Cardiac fibroblast (primary cell): ENCODE data around the gene PRR20G.
"Not testable (repeated sequence)": the region's sequence is repeated elsewhere in the genome, so short reads cannot be mapped to it uniquely, and the experiment has no call there.

Experiments
- DNase-seq, 2 donors: peaks; one replicate each; pipeline versions ENCODE4 v3.0.0 to v3.0.0-alpha.2; 2010; ENCODE audit warnings: low read depth in 2 of 2
- H3K4me3 ChIP-seq, 2 donors: replicated peaks in 1 of 2; 1 replicate in 1 of 2; 2 replicates in 1 of 2; pipeline ENCODE4 v1.5.1; 2011; ENCODE audit warnings: low read depth in 2 of 2, low read length in 2 of 2, mild to moderate bottlenecking in 2 of 2, moderate library complexity in 1 of 2
- TF ChIP-seq, protein P1 (sequence below): IDR thresholded peaks from one replicate; pipeline ENCODE4 v1.5.1; 2011; ENCODE audit warnings: low read depth, mild to moderate bottlenecking, low read length, inconsistent platforms

The PRR20G gene

DNA sequence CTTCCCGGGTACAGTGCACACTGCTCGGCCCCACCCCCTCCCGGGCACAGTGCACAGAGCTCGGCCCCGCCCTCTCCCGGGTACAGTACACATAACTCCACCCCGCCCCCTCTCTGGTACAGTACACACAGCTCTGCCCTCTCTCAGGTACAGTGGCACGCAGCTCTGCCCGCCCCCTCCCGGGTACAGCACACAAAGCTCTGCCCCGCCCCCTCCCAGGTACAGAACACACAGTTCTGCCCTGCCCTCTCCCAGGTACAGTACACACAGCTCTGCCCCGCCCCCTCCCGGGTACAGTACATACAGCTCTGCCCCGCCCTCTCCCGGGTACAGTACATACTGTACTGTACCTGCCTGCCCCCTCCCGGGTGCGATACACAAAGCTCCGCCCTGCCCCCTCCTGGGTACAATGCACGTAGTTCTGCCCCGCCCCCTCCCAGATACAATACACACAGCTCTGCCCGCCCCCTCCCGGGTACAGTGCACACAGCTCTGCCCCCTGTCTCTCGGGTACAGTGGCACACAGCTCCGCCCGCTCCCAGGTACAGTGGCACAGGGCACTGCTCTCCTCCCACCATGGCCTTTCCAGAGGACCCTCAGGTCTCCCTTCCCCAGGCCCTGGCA lies 16.4 kb upstream of the PRR20G start:
- TF ChIP-seq, protein P1, sequence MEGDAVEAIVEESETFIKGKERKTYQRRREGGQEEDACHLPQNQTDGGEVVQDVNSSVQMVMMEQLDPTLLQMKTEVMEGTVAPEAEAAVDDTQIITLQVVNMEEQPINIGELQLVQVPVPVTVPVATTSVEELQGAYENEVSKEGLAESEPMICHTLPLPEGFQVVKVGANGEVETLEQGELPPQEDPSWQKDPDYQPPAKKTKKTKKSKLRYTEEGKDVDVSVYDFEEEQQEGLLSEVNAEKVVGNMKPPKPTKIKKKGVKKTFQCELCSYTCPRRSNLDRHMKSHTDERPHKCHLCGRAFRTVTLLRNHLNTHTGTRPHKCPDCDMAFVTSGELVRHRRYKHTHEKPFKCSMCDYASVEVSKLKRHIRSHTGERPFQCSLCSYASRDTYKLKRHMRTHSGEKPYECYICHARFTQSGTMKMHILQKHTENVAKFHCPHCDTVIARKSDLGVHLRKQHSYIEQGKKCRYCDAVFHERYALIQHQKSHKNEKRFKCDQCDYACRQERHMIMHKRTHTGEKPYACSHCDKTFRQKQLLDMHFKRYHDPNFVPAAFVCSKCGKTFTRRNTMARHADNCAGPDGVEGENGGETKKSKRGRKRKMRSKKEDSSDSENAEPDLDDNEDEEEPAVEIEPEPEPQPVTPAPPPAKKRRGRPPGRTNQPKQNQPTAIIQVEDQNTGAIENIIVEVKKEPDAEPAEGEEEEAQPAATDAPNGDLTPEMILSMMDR, result no peak
- no peak for DNase-seq
- H3K4me3 ChIP-seq, result no peak overlapping the region

DNA sequence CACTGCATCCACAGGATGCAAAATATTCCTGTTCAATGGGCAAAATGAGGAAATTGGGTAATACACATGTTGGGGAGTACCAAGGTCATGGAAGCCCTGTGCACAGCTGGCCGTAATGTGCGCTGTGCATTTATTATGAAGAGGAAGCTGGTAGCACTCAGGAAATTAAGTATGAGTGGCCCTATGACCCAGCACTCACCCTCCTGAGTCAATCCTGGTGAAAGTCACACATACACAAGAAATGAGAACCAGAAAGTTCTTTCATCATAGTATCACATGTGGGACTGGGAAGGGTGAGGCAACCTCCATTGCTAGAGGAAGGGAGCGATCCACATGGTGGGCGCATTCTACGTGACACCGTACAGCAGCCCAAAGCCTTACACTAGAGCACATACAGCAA lies 11.4 kb upstream of the PRR20G start:
- H3K4me3 ChIP-seq, result no peak overlapping the region
- TF ChIP-seq, protein P1, result no peak
- DNase-seq, result no peak

DNA sequence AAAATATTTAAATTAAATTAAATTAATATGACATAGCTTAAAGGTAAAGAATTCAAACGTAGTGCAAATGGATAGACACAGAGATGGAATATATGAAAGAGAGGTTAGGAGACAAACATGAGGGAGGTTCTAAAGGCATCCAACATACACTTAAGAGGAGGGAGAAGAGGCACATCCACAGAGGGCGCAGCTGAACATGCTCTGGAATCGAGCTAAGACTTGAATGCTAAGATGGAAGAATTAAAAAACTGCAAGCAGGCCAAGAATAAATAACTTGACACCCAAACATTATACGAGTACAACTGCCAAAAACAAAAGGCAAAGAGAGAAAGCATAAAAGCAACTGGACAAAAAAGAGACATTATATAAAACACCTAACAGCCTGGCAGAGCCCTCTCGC lies 9.1 kb upstream of the PRR20G start:
- DNase-seq, result no peak
- H3K4me3 ChIP-seq, result no peak overlapping the region
- TF ChIP-seq, protein P1, result no peak

DNA sequence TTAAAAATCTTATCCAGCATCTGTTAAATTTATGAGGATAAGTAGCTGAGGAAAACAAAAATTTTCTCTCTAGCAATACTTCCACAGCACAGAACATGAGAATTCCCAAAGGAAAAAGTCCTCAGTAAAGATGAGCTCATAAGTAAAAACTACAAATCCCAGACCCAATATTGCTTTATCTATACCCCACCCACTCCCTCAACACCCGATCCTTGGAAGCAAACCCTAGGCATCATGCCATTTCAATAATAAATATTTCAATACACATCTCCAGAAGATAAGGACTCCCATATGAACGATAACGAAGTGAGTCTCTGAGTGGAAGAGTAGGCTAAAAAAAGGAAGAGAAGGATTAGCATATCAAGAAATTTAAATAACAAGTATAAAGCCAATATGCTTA lies 8.3 kb upstream of the PRR20G start:
- no peak for DNase-seq
- TF ChIP-seq, protein P1, result no peak
- no peak overlapping the region for H3K4me3 ChIP-seq

DNA sequence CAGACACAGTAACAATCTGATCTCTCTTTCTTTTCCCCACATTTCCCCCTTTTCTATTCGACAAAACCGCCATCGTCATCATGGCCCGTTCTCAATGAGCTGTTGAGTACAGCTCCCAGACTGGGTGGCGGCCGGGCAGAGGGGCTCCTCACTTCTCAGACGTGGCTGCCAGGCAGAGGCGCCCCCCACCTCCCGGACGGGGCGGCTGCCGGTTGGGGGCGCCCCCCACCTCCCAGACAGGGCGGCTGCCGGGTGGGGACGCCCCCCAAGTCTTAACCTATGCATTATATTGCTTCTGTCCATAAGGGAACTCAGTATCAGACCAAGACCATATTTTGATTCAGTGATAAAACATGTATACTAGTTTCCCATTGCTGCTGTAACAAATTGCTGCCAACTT lies 5.8 kb upstream of the PRR20G start:
- H3K4me3 ChIP-seq, DNase-seq: not testable (repeated sequence)

DNA sequence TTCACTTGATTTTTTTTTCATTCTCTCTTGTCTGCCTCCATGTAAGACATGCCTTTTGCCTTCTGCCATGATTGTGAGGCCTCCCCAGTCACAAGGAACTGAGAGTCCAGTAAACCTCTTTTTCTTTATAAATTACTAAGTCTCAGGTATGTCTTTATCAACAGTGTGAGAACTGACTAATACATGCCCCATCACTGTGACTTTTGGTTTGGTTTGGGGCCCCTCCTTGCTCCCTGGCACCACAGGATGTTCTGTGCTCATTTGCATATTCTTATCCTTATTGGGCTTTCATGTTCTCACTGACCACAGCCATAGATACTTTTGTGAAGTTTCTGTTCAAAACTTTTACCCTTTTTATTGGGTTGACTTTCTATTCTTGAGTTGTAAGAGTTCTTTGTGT lies 3.8 kb upstream of the PRR20G start:
- no peak for DNase-seq
- TF ChIP-seq, protein P1, result no peak

DNA sequence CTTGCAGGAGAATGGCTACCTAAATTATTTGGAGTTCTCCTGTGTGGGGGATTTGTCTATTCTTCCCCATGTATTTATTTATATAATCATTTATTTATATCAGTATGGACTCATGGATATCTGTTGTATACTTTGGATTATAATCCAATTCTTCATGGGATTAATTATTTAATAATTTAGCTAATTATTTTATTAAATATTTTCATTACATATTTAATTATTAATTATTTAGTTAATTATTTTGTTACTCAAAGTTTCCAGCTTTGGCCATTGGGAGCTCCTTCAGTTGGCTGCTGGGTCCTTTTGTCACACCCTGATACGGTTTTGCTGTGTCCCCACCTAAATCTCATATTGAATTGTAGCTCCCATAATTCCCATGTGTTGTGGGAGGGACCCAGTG lies 3.3 kb upstream of the PRR20G start:
- no peak overlapping the region for H3K4me3 ChIP-seq
- no peak for DNase-seq
- TF ChIP-seq, protein P1, result no peak

More for the DNA sequence above, 3.8 kb upstream of the PRR20G start:
- no peak overlapping the region for H3K4me3 ChIP-seq
